IPS-11a (cell line): Measurements from ENCODE around the gene TBXAS1.

Experiments
- H3K4me3 ChIP-seq: one replicate; pipeline ENCODE4 v1.5.1; 2013; ENCODE audit warnings: low read depth, low read length, control low read depth

The TBXAS1 gene

DNA sequence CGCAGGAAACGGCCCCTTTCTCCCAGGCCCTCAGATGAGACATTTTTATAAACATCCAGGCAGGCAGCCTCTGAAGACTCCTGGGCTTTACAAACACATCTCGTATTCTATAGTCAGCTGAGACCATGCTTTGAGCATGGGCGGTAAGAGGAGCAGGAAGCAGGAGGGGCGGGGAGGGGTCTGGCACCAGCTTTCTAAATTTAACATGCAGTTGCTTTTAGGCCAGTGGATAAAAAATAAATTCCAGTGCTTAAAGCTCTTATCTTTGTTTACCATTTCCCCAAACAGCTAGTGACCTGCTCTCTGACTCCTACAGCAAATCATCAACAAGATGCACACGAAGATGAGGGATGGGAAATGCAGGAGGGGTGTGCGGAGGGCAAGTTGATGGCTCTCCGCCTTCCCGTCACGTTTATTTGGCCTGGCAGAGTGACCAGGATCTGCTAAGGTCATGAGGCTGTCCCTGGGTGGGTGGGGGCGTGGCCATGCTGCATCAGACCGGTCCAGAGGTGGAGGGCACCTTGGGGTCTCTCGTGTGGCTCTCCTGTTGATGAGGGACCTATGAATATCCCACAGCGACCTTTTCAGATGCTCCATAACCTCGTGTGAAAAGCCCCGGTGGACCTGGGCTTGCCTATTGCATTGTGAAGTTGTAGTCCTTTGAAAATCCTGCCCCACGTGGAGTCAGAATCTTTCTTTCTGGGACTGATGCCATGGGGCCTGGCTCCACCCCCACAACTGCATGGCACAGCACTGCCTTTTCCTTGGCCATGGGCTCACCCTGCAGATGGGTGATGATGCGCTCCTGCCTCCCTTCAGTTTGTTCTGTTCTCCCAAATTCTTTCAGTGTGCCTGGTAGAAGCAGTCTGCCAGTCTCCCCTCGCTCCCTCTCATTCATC is 166.2 kb downstream of the TBXAS1 start:
- H3K4me3 ChIP-seq = no peak overlapping the region

DNA sequence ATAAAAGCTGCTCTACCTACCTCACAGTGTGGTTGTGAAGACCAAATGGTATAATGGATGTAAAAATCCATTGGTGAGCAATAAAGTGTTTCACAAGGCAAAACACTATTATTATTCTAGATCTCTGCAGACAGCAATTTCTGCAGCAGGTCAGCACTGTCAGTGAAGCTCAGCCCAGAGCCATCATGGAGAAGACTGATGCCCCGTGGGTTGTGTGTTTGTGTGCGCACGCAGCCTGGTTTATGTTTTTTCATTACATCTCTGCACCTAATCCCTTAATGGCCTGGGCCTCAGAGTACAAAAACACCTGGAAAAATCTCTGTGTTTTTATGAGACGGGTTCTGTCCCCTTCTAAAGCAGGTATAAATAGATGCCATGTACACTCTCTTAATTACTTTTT is 169.5 kb downstream of the TBXAS1 start:
- no peak overlapping the region for H3K4me3 ChIP-seq

DNA sequence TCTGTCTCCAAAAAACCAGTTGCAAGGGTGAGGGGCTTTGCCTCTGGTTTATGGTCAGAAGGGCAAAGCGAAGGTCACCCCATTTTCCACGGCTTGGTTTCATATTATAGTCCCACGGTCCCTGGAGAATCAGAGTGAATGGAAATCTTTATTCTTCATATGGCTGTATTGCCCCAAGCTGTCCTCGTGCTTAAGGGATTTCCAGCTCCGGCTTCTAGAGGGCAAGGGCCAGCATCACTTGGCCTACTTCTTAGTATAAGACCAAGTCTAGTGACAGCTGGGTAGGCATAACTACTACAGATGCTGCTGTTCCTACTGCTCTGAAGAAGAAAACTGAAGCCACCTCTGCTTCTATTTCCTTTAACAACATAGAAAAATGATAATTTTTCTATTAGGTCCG is 170.5 kb downstream of the TBXAS1 start:
- H3K4me3 ChIP-seq = no peak overlapping the region

DNA sequence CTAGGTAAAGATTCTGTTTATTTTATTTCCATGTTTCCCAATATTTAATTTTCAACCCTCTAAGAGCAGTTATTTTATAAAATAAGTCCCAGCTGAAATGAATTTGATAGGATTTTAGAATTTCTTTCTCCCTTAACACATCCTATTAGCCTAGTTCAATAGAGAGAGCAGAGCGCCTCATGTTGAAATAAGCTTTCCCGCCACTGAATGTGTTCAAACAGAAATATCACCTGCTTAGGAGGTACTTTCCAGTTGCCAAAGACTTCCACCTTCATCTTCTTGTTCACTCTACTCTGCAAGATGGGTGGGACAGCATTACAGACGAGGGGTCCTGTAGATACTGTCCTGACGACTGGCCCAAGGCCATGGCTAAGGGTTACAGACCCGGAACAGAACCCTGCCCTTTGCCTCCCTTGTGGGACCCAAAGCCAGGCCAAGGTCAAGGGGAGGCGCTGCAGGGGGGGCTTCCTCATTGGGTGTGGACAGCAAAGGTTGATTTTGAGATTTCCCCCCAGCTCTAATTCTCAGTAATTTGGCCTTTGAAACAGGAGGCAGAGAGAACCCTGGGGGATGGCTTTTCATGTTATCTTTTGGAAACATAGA is 171.7 kb downstream of the TBXAS1 start:
- no peak overlapping the region for H3K4me3 ChIP-seq

DNA sequence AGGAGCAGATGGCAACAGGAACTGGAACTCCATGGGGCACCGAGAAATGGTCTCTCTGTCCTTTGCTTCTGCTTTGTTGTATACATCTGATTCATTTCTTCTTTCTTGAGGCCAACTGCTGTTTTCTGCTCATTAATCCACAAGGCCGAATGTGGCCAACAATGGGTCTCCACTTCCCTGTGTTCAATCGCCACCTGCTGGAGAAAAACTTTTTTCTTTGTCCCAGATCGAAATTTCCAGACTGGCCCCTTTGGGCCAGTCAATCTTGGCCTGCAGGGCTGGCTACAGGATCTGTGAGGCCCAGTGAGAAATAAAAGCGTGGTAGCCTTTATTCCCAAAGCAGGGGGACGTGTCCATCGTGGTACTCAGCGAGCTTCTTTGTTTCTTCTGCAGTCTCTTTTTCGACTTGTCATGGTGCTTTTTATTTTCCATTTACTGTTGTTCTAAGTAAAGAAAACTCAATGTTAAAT is 174.9 kb downstream of the TBXAS1 start:
- H3K4me3 ChIP-seq = no peak overlapping the region

DNA sequence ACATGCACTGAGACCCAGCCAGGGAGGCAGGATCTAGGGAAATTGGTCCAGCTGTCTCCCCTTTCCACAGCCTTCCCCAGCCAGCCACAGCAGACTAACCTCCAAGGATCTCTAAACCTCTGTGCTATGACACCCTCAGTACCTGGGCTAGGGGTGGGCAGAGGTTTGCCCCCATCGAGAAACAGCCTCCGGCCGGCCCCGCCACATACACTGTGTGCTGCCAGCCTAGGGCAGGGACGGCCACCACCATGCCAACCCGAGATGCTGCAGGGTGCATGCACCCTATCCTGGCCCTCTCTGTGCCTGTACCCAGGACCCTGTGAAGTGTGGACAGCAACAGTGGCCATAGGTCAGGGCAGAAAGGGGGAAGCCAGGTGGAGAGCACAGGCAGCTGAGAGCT is 175.6 kb downstream of the TBXAS1 start:
- no peak overlapping the region for H3K4me3 ChIP-seq

DNA sequence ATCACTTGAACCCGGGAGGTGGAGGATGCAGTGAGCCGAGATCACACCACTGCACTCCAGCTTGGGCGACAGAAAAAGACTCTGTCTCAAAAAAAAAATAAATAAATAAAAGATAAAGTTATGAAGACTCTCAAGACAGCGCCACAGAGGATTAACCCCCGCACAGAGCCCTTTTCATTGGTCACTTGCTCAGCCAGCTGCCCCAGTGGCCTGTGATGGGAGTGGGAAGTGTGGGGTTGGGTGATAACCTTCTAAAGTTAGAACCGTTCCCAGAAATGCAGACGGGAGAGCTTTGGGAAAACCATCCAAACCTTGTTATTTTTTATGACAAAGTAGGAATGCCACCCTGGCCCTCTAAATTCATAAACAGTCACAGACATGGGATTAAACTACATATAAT is 176.3 kb downstream of the TBXAS1 start:
- H3K4me3 ChIP-seq = no peak overlapping the region

DNA sequence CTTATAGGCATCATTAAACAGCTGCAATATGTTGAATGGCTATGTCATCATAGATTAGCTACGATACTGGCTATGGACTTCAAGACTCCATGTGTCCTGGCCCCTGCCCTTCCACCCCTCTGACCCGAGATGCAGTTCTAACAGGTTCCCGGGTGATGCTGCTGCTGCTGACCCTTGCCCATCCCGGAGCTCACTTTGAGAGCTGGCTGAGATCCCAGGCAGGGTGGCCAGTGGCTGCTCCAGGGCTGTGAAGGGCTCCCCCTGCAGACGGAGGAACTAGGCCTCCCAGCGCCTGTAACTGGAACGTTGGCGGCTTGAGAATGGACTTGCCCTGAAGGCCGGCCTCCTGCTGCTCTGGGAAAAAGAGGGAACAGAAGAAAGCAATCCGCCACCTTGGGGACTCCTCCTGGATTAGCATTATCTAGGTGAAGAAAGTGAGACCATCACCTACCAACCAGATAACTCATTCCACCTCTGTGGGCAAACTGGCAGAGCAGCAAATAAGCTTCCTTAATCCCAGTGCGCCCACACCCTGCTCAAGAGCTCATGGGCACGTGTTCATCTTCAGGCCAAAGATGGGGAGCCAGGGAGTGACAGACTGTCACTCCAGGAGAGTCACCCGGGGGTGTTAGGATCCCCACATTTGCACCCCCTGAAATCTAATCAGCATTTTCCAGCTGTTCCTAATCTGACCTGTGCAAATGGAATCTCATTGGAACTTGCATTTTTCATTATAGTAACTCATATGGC is 176.9 kb downstream of the TBXAS1 start:
- no peak overlapping the region for H3K4me3 ChIP-seq

DNA sequence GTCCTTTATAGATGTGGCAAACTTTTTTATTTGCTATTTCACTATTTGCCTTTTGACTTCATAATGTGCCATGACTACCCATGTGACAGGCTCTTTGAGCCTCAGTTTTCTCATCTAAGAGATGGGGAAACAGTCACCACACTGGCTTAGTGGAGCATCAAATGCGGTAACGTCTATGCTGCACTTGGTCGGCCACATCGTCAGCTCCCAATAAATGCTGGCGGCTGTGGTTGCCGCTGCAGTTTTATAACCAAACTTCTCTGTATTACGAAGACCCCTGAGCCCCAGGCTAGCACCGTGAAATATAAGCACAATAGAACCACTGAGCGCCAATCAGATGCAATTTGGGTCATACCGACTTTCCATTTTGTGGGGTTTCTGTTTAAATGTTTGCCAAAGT is 177.5 kb downstream of the TBXAS1 start:
- no peak overlapping the region for H3K4me3 ChIP-seq

DNA sequence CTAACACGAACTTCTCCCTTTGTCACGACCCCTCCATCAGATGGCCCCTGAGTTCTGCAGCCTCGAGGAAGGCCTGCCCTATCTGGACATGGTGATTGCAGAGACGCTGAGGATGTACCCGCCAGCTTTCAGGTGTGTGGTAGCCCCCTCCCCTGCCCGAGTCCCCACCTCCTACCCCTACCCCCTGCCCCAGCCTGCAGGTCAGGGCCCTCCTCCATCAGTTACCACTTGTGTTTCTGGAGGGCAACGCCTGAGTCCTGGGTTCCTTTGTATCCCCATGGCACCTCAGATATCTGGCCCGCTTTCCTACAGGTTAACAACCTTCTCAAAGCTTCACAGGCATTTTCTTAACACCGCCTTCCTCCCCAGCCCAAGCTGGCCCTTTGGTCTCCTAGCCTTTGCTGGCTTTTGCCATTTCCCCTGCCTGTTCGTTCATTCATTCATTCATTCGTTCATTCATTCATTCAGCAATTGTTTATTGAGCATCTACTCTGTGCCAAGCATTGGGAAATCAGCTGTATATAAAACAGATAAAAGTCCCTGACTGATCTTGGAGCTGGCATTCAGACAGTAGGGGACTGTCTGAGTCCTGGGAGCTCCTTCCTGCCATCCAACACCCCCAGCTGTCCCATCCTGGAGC is 178.1 kb downstream of the TBXAS1 start:
- no peak overlapping the region for H3K4me3 ChIP-seq

DNA sequence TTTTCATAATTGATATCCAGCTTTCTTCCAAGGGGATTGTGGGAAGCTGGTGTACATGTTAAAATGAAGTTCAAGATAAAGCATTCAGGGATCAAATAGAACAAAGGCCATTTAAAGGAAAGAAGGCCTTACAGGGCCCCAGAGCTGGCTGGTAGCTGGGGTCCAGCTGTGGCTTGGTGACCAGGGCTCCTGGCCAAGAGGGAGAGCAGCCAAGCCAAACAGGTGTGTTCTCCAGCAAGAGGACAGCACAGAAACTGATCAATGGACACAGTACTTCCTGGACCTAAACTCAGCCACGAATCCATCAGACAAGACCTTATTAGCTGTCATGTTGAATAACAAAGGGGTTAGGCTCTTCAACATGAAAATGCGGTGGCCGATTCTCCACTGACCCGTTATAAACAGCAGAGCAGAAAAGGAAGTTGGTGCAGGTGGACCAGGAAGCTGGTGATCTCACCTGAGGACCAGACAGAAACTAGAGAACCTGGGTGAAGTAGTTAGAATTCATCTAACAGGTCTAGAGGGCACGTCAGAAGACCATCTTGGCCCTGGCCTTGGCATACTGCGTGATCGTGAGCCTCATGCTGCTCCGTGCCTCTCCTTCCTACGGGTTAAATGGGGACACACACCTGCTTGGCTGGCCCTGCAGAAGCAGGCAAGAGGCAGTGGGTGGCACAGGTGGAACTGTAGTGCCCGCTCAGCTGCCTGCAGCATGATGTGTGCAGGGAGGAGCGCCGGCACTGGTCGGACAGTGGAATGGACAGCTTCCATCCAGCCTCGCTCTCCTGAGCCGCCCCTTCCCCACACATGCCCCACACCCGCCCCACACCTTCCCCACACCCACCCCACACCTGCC is 179.9 kb downstream of the TBXAS1 start:
- no peak overlapping the region for H3K4me3 ChIP-seq

DNA sequence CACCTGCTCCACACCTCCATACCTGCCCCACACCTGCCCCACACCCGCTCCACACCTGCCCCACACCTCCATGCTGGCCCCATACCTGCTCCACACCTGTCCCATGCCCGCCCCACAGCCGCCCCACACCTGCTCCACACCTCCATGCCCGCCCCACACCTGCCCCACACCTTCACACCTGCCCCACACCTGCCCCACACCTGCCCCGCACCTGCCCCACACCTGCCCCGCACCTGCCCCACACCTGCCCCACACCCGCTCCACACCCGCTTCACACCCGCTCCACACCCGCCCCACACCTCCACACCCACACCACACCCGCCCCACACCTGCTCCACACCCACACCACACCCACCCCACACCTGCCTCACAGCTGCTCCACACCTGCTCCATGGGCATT is 180.7 kb downstream of the TBXAS1 start:
- H3K4me3 ChIP-seq = no peak overlapping the region

DNA sequence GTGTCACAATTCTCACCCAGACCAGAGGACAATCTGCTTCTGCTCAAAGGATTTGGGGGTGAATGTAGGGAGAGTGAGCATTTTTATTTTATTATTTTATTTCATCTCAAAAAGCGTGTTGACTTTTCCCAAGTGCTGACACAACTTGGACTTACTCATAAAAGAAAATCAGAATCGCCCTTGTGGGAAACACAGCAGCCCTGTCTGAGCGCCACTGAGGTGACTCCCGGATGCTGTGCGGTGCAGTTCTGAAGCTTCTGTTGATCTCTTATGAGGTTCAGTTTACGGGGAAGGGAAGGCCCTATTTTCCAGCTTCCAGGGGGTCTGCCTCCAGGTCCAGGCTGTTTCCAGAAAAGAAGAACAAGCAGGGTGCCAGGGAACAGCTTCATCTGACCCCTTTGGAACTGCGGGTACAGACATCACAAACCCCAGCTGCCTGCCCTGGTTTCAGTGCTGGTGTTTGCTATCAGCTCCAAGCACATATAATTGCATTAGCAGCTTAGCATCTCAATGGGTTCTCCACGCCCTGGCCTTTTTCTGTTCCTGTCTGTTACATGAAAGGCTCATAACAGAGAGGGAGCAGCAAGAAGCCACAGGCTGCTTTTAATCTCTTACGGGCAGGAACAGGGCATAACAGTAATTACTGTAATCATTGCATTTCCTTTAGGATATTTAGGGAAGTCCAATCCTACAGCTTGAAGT is 181.3 kb downstream of the TBXAS1 start:
- no peak overlapping the region for H3K4me3 ChIP-seq

DNA sequence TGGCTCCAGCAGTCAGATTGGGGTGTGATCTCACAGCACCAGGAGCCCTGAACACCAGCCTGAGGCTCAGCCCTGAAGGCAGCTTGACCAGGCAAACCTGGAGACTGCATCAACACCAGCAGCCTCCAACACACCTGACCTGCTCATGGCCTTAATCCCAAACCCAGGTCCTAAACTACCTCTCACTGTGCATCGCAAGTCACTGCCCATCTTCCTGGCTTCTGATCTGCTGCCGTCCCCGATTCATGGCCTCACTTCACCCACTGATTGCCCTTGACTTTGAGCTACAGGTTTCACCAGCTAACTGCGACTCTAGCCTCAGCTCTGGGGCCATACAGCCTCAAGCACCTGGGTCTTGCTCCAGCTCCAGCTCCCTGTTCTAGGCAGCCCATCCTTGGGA is 184.6 kb downstream of the TBXAS1 start:
- no peak overlapping the region for H3K4me3 ChIP-seq

DNA sequence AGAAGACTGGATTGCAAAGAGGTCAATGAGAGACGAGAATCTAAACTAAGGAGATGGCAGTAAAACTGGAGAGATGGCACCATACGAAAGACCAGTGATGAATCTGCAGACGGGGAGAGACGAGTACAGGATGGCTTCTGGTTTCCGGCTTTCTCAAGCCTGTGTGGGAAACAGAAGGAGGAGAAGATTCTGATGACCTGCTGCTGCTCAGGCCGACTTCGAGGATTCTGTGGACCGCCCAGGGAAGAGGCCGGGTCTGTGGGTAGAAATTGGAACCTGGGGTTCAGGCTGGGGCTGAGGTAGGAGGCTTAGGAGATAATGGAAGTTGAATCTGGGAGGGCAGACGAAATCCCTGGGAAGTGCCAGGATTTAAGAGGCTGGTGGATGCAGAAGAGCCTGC is 185.1 kb downstream of the TBXAS1 start:
- no peak overlapping the region for H3K4me3 ChIP-seq

DNA sequence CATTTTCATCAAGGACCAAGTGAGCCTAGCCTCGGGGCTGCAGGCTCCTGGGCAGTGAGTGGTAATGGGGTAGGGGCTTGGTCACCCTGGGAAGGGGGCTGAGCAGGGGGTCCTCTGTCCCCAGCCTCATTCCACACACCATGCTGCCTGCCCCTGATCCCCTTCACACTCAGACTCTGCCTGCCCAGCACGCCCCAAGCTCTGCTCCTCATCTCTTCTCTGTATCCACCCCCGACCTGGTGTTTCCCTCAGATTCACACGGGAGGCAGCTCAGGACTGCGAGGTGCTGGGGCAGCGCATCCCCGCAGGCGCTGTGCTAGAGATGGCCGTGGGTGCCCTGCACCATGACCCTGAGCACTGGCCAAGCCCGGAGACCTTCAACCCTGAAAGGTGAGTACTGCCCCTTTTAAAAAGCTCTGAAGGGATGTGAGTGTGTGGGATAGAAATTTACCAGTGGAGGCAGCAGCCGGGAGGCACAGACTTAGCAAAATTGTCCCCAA is 186.5 kb downstream of the TBXAS1 start:
- H3K4me3 ChIP-seq = no peak overlapping the region

DNA sequence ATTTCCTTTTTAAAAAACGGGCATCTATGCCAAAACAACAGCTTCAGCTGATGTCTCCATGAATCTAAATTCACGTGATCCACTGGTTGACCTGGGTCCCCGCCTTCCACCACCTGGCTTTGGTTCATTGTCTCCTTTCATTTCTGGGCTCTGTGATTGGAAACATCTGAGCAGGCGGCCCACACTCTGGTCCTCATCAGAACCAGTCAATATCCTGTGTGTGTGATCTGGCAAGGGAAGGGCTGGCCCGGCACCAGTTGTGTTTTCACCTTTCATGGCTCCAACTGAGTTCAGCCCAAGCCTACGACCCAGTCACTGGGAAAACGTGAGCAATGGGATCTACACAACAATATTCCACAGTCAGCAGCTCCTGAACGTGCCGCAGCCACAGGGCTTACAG is 187.5 kb downstream of the TBXAS1 start:
- H3K4me3 ChIP-seq = no peak overlapping the region

DNA sequence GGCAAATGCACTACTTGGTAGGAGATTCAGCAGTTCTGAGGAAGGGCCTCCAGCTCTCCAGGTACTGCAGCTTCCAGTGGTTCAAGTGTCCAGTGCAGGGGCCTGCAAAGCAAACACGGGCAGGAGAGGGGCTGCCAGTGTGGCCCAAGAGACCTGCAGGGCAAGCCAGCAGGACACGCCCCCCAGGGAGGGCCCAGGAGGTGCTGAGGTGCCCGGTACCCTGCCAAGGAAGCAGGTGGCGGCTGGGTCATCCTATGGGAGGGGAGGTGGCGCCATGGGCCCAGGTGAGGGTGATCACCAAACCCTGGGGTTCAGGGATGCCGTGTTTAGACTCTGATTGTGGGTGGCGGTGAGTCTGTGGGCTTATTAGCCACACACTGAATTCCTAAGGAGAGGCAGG is 188.0 kb downstream of the TBXAS1 start:
- no peak overlapping the region for H3K4me3 ChIP-seq

DNA sequence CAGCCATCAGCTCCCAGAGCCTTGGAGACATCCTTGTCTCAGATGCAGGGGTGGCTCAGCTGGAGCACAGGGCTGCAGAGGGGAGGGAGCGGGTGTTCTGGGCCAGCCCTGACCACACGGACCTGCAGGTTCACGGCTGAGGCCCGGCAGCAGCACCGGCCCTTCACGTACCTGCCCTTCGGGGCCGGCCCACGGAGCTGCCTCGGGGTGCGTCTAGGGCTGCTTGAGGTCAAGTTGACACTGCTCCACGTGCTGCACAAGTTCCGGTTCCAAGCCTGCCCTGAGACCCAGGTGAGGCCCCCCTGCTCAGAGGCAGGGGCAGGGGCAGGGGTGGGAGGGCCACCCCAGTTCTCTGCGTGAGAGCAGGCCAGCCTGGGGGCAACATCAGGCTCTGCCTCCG is 188.5 kb downstream of the TBXAS1 start:
- H3K4me3 ChIP-seq = no peak overlapping the region
